Neural crest cell (in vitro differentiated cells): ENCODE data around the gene TCF20. TPM values are rescaled to one million over a fixed set of nuclear protein-coding genes. Genes with fewer than 3 reads are reported as not detected.

Experiments
- DNase-seq: peaks from one replicate; pipeline ENCODE4 v3.0.0; 2021; ENCODE audit warnings: low read depth, mixed read lengths, low spot score
- H3K27ac Mint-ChIP-seq: one replicate; pipeline ENCODE4 v1.8.0; 2021; ENCODE audit warnings: mild to moderate bottlenecking, mixed read lengths; ENCODE audit not compliant: unreplicated experiment
- H3K27me3 Mint-ChIP-seq: 2 replicates; pipeline ENCODE4 v1.8.0; 2021; ENCODE audit warnings: low read depth, mild to moderate bottlenecking, mixed read lengths
- H3K36me3 Mint-ChIP-seq: 2 replicates; pipeline ENCODE4 v1.8.0; 2021; ENCODE audit warnings: low read depth, mild to moderate bottlenecking, mixed read lengths
- H3K4me1 Mint-ChIP-seq: 2 replicates; pipeline ENCODE4 v1.8.0; 2021; ENCODE audit warnings: mixed read lengths
- H3K4me3 Mint-ChIP-seq: one replicate; pipeline ENCODE4 v1.8.0; 2021; ENCODE audit warnings: mild to moderate bottlenecking, mixed read lengths
- H3K9me3 Mint-ChIP-seq: 2 replicates; pipeline ENCODE4 v1.8.0; 2021; ENCODE audit warnings: mixed read lengths
- long read RNA-seq: library from polyadenylated mRNA; unstranded; transcript quantifications from one replicate; pipeline ENCODE4 v2.0.0, GENCODE V29; 2020
- total RNA-seq: library from RNA; stranded (reverse); gene quantifications from 2 replicates; pipeline ENCODE4 v1.2.1, GENCODE V29; 2021
- TF ChIP-seq, protein P1 (sequence below): fragments of 200-600 bp; sonication (generic); conservative IDR thresholded peaks from 2 replicates; pipeline ENCODE4 v1.5.0; 2021; ENCODE audit warnings: antibody characterized with exemption, mild to moderate bottlenecking

TCF20 gene
- 65.0 and 67.5 TPM in 2 replicates for total RNA-seq
- long read RNA-seq, partial matches to known transcripts, result 0 of 11 reads
- long read RNA-seq, other reads (novel, unspliced or antisense), result 11 of 11 reads

DNA sequence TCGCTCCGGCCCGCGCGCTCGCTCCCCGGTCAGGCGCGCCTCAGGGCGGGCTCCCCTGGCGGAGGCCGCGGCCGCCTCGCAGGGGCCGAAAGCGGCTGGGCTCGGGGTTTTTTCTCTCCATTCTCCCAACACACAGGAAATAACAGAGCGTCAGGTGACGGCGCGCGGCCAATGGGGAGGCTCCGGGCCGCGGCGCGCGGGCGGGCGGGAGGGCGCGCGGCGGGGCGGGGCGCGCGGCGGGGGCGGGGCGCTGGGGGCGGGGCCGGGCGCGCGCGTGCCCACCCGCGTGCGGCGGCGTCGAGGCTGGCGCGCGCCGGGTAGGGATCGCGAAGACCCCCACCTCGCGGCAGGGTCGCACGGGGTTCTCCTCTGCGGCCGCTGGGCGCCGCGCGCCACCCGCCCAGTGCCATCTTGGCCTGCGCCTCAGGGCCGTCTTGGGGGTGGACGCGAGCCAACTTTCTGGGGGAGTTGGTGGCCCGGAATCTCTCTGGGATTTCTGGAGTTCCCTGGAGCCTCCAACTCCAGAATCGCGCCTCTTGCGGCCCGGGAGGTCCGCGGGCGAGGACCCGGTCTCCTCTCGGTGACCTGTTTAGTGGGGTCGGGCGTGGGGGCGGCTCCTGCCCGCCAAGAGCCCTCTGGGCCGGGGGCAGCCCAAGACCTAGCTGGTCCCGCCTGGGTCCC lies at the start of gene TCF20:
Gene TCF20 (minus strand): TSS at position 144 of the 681 bp plus-strand sequence. CDS start 55,348 bp downstream, outside the sequence.
- DNase-seq, result peak; percentile 63
- Mint-ChIP-seq H3K27ac (no peak within 1 kb of the TSS), H3K27me3 (peaks cover 3% of the 10 kb centered on the region), H3K9me3 (no peaks in the 10 kb centered on the region), H3K36me3 (no peaks in the 10 kb centered on the region), H3K4me1 (peaks cover 36% of the 10 kb centered on the region), H3K4me3 (peak within 1 kb of the TSS; percentile 91)
- TF ChIP-seq, protein P1, sequence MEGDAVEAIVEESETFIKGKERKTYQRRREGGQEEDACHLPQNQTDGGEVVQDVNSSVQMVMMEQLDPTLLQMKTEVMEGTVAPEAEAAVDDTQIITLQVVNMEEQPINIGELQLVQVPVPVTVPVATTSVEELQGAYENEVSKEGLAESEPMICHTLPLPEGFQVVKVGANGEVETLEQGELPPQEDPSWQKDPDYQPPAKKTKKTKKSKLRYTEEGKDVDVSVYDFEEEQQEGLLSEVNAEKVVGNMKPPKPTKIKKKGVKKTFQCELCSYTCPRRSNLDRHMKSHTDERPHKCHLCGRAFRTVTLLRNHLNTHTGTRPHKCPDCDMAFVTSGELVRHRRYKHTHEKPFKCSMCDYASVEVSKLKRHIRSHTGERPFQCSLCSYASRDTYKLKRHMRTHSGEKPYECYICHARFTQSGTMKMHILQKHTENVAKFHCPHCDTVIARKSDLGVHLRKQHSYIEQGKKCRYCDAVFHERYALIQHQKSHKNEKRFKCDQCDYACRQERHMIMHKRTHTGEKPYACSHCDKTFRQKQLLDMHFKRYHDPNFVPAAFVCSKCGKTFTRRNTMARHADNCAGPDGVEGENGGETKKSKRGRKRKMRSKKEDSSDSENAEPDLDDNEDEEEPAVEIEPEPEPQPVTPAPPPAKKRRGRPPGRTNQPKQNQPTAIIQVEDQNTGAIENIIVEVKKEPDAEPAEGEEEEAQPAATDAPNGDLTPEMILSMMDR, result no peak

GRCh38 chr22:42319386-42319785 lies 48.9 kb upstream of the TCF20 start:
- H3K27ac Mint-ChIP-seq, result no peak overlapping the region

GRCh38 chr22:42318967-42319366 lies 48.5 kb upstream of the TCF20 start:
- TF ChIP-seq, protein P1, result no peak
- Mint-ChIP-seq H3K27ac (no peak overlapping the region), H3K36me3 (no peaks in the 10 kb centered on the region), H3K27me3 (no peaks in the 10 kb centered on the region), H3K4me3 (no peak overlapping the region), H3K9me3 (no peaks in the 10 kb centered on the region), H3K4me1 (peaks cover 28% of the 10 kb centered on the region)
- DNase-seq, result no peak

More at GRCh38 chr22:42319386-42319785, 48.9 kb upstream of the TCF20 start:
- Mint-ChIP-seq H3K27me3 (no peaks in the 10 kb centered on the region), H3K9me3 (peaks cover under 1% of the 10 kb centered on the region), H3K4me3 (no peak overlapping the region), H3K36me3 (no peaks in the 10 kb centered on the region), H3K4me1 (peaks cover 25% of the 10 kb centered on the region)
- DNase-seq, result no peak
- TF ChIP-seq, protein P1, result no peak

DNA sequence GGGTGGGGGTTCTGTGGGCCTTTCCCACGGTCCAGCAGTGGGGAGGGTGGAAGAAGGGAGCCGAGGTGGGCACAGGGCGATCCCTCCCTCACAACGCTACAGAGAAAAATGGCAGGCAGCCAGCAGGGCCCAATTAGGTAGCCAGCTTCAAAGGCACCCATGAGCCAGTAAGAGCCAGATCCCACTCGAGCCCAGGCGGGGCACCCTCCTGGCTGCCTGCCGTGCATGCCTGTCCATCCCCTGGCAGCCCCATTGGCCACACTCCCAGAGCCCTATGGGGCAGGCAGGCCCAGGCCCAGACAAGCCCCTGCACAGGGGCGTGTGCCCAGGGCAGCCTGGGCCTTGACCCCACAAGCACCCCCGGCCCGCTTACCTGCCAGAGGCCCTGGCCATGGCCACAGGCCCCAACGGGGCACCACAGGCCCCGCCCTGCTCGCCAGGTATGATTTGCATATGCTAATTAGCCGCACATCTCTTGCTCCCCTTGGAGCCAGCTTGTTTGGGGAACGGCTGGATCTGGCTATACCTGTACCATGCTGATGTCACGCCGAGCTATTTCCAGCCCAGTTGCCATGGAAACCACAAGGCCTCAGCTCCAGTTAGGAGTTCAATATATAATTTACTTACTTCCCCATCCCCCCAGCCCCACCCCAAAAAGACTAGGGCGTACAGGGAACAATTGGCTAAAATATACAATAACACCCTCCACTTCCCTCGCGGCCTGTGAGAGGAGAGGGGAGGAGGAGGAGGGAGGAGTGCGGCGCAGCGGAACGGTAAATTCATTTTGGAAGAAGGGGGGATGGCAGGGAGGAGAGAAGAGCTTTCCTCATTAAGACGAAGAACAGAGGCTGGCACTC lies 47.5 kb upstream of the TCF20 start:
- Mint-ChIP-seq H3K27me3 (no peaks in the 10 kb centered on the region), H3K4me1 (peaks cover 32% of the 10 kb centered on the region), H3K36me3 (no peaks in the 10 kb centered on the region), H3K27ac (no peak overlapping the region), H3K9me3 (no peaks in the 10 kb centered on the region), H3K4me3 (no peak overlapping the region)
- TF ChIP-seq, protein P1, result no peak
- no peak for DNase-seq

DNA sequence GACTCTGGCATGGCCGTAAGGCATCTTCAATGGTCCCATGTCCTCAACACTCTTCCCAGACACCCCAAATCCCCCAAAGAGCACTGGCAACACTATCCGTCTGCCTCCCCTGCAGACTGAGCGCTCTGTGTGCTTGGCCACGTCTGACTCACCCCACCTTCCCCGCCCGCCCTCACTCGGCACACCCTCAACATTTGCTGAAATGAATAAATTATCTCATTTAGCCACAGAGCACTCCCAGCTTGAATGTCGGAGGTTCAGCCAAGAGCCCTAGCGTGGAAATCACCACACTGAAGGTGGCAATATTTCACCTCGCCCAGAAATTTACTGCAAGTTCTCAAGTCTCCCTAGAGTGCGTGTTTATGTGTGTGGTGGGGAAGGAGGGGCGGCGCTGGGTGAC lies 46.6 kb upstream of the TCF20 start:
- DNase-seq, result no peak
- H3K27ac Mint-ChIP-seq, result no peak overlapping the region
- peaks cover 24% of the 10 kb centered on the region for H3K4me1 Mint-ChIP-seq
- TF ChIP-seq, protein P1, result no peak
- H3K9me3 Mint-ChIP-seq, result no peaks in the 10 kb centered on the region
- H3K27me3 Mint-ChIP-seq, result no peaks in the 10 kb centered on the region
- no peaks in the 10 kb centered on the region for H3K36me3 Mint-ChIP-seq
- no peak overlapping the region for H3K4me3 Mint-ChIP-seq
